Activated CD4-positive, alpha-beta memory T cell treated with anti-CD3 and anti-CD28 coated beads for 36 hours (primary cell): ENCODE results near the gene LRRFIP1. TPM values are rescaled to one million over a fixed set of nuclear protein-coding genes. Genes with fewer than 3 reads are reported as not detected.
"Not testable (repeated sequence)": the region's sequence is repeated elsewhere in the genome, so short reads cannot be mapped to it uniquely, and the experiment has no call there.

Source experiments
- CTCF ChIA-PET: fragments of 350-600 bp; sonication (Branson Sonifier 250); formaldehyde crosslinking; loops from one replicate; lab custom pipeline; 2021; ENCODE audit warnings: antibody characterized with exemption, inconsistent platforms; lab: Charles Lee
- POLR2A ChIA-PET: fragments of 350-600 bp; sonication (Branson Sonifier 250); formaldehyde crosslinking; loops from one replicate; lab custom pipeline; 2021; ENCODE audit warnings: antibody characterized with exemption; lab: Charles Lee
- DNase-seq: peaks from one replicate; pipeline ENCODE4 v3.0.0-alpha.2; 2020
- H3K27ac Mint-ChIP-seq: one replicate; pipeline ENCODE4 v1.8.0; 2021; ENCODE audit warnings: mixed read lengths
- H3K27me3 Mint-ChIP-seq: one replicate; pipeline ENCODE4 v1.8.0; 2021; ENCODE audit warnings: mixed read lengths
- H3K36me3 Mint-ChIP-seq: one replicate; pipeline ENCODE4 v1.8.0; 2021; ENCODE audit warnings: mixed read lengths
- H3K4me1 Mint-ChIP-seq: one replicate; pipeline ENCODE4 v1.8.0; 2021; ENCODE audit warnings: low read depth, mixed read lengths
- H3K4me3 Mint-ChIP-seq: one replicate; pipeline ENCODE4 v1.8.0; 2021; ENCODE audit warnings: mild to moderate bottlenecking, mixed read lengths
- H3K9me3 Mint-ChIP-seq: one replicate; pipeline ENCODE4 v1.8.0; 2021; ENCODE audit warnings: mixed read lengths
- intact Hi-C: fragments of 100-400 bp; cut with micrococcal nuclease; formaldehyde crosslinking; loops from one replicate; pipeline ENCODE4 v1.15.1; 2023
- total RNA-seq, 2 experiments: library from RNA; stranded (reverse); gene quantifications; one replicate each; pipeline ENCODE4 v1.2.3, GENCODE V29; 2021

Gene LRRFIP1
- total RNA-seq, 2 experiments from 2014 or later, result 238 to 240 TPM

DNA sequence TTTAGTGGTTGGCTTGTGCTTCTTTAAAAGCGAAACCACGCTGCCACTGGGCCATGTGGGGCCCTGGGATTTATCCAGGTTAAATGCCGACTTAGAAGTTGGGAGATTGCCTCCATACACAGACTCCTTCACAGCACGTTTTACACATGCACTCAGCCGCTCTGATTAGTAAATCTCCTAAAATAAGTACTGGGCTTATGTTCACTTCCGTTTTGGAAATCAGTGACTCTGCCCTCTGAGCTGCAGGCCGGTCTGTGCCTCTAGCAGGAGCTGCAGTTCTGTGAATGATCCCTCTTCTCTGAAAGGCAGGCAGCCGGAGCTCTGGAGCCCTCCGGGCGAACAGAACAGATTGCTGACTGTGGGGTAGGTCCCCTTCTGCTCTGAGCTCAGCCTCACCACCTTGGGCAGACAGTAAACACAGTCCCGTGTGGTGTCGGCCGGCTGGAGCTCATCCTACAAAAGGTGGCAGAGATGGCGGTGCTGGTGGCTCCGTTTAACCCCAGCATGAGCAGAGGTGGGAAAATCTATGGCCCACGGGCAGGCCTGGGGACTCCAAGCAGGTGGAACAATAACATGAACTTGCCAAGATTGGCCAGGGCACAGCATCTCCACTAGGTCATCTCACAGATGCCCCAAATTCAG, 27.1 kb upstream of the LRRFIP1 start:
- no peaks in the 10 kb centered on the region for H3K27me3 Mint-ChIP-seq
- no peak overlapping the region for H3K4me3 Mint-ChIP-seq
- ChIA-PET POLR2A (no interaction called here), CTCF (interaction anchor here (2.4 kb wide), 1 partner anchor 29 kb away, joined by 11 read pairs; no protein-coding TSS in a partner anchor)
- intact Hi-C loops, result loop anchor here (5.0 kb wide), 1 partner anchor 72 kb away; no protein-coding TSS in a partner anchor
- H3K27ac Mint-ChIP-seq, result no peak overlapping the region
- peaks cover 18% of the 10 kb centered on the region for H3K4me1 Mint-ChIP-seq
- H3K36me3 Mint-ChIP-seq, result no peaks in the 10 kb centered on the region
- no peak for DNase-seq
- H3K9me3 Mint-ChIP-seq, result no peaks in the 10 kb centered on the region

- Mint-ChIP-seq H3K36me3 (no peaks in the 10 kb centered on the region), H3K27ac (no peak overlapping the region), H3K9me3 (no peaks in the 10 kb centered on the region), H3K27me3 (no peaks in the 10 kb centered on the region), H3K4me3 (no peak overlapping the region), H3K4me1 (peaks cover 18% of the 10 kb centered on the region)
- intact Hi-C loops, result loop anchor here (5.0 kb wide), 1 partner anchor 71 kb away; no protein-coding TSS in a partner anchor
- ChIA-PET POLR2A (no interaction called here), CTCF (interaction anchor here (0.6 to 2.4 kb wide), 2 partner anchors 30 to 76 kb away, joined by 3 to 11 read pairs; no protein-coding TSS in a partner anchor)
- DNase-seq, result no peak
These were observed 25.8 kb upstream of the LRRFIP1 start for GRCh38 chr2:237601453-237602116.

DNA sequence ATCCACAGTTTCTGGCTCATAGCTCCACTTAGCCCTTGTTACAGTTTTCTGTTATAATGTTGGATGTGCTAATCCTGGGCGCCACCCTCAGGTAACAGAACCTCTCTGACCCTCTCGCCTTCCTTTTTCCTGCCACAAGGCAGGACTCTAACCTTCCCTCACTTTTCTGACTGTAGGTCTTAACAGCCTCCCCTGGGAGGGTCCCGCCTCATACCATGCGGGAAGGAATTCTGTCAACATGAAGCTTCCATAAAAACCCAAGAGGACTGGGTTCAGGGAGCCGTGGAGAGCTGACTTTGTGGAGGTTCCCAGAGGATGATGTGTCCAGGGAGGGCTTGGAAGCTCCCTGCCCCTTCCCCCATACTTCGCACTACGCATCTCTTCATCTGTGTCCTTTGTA, 25.0 kb upstream of the LRRFIP1 start:
- Mint-ChIP-seq H3K9me3 (no peaks in the 10 kb centered on the region), H3K27ac (no peak overlapping the region), H3K36me3 (no peaks in the 10 kb centered on the region), H3K4me1 (peaks cover 18% of the 10 kb centered on the region), H3K27me3 (no peaks in the 10 kb centered on the region), H3K4me3 (no peak overlapping the region)
- ChIA-PET CTCF (interaction anchor here (0.6 to 2.4 kb wide), 5 partner anchors 19 to 143 kb away, joined by 3 to 11 read pairs (median 3); no protein-coding TSS in a partner anchor), POLR2A (no interaction called here)
- DNase-seq, result no peak
- intact Hi-C loops, result loop anchor here (5.0 kb wide), 1 partner anchor 70 kb away; no protein-coding TSS in a partner anchor

DNA sequence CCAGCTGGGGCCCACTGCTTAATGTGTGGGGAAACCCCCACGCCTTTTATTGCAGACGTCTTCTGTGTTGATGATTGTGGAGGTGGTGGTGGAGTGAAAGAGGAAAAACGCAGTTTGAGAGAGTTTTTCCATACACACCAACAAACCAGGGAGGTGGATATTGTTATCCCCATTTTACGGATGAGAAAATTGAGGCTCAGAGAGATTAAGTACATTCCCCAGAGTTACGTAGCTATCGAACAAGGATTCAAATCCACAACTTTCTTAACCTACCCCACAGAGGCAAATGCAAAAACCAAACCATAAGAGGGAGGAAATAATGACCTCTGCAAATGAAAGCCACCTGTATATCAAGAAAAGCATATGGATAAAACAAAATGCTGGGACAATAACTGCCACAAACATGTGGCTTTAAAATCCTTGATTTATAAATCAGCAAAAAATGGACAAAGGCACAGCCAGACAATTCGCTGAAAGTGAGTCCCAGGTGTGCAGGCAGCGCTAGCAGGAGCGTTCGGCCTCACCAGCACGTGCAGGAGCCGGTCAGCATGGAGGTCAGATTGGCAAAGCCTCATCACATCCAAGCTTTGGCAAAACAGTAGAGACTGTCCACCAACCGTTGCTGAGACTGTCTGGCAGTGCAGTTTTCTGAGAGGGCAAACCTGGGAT, 24.2 kb upstream of the LRRFIP1 start:
- ChIA-PET CTCF (interaction anchor here (0.9 to 2.4 kb wide), 7 partner anchors 19 to 142 kb away, joined by 3 to 11 read pairs (median 4); no protein-coding TSS in a partner anchor), POLR2A (interaction anchor here (1.0 to 1.2 kb wide), 2 partner anchors 90 to 100 kb away, joined by 3 to 5 read pairs; no protein-coding TSS in a partner anchor)
- H3K27ac Mint-ChIP-seq, result peak overlapping the region; percentile 42
- H3K4me1 Mint-ChIP-seq, result peaks cover 18% of the 10 kb centered on the region
- intact Hi-C loops, result loop anchor here (5.0 kb wide), 1 partner anchor 69 kb away; no protein-coding TSS in a partner anchor
- no peak for DNase-seq
- H3K4me3 Mint-ChIP-seq, result peak overlapping the region; percentile 7
- H3K9me3 Mint-ChIP-seq, result no peaks in the 10 kb centered on the region
- H3K27me3 Mint-ChIP-seq, result no peaks in the 10 kb centered on the region
- H3K36me3 Mint-ChIP-seq, result no peaks in the 10 kb centered on the region

DNA sequence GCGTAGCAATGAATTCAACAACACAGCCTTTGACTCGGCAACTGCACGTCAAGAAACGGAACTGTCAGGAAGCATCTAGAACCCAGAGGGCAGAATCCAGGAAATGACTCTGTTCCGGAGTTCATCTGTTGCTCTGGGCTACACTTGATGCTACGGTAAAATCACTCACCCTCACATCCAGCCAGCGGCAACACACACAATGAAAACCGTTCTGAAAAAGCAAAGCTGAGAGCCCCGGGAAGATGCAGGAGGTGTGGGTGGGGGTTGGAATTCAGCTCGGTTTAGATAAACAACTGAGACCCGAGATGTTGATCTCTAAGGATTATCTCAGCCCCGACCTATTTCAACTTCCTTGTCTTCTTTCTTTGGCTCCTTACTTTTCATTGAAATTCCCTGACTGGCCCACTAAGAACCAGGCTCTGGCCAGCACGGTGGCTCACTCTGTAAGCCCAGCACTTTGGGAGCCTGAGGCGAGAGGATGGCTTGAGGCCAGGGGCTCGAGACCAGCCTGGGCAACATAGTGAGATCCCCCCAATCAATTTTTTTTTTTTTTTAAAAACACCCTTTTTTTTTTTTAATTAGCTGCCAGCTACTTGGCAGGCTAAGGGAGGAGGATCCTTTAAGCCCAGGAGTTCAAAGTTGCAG, 23.5 kb upstream of the LRRFIP1 start:
- DNase-seq, result peak; percentile 72
- H3K9me3 Mint-ChIP-seq, result no peaks in the 10 kb centered on the region
- no peaks in the 10 kb centered on the region for H3K36me3 Mint-ChIP-seq
- no peaks in the 10 kb centered on the region for H3K27me3 Mint-ChIP-seq
- peak overlapping the region; percentile 7 for H3K4me3 Mint-ChIP-seq
- H3K27ac Mint-ChIP-seq, result peak overlapping the region; percentile 42
- POLR2A ChIA-PET, result interaction anchor here (0.6 to 1.2 kb wide), 6 partner anchors 13 to 534 kb away, joined by 3 to 5 read pairs (median 4); no protein-coding TSS in a partner anchor
- intact Hi-C loops, result loop anchor here (5.0 kb wide), 1 partner anchor 68 kb away; no protein-coding TSS in a partner anchor
- peaks cover 18% of the 10 kb centered on the region for H3K4me1 Mint-ChIP-seq
- CTCF ChIA-PET, result interaction anchor here (0.7 to 1.8 kb wide), 7 partner anchors 22 to 349 kb away, joined by 3 to 6 read pairs (median 3); no protein-coding TSS in a partner anchor

DNA sequence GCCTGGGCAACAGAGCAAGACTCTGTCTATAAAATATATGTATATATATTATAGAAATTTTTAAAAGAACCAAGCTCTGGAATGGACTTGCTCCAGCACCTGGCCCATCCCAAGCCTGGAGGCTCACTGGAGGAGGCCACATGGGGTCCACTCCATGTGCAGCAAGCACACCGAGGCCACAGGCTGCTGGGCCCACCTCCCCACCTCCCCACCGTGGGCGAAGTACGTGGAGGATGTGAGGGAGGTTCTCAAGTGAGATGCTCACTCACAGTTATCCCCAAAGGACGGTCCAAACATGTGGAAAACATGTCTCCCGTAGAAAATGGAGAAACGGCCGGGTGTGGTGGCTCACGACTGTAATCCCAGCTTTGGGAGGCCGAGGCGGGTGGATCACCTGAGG, 23.0 kb upstream of the LRRFIP1 start:
- POLR2A ChIA-PET, result interaction anchor here (0.6 to 1.2 kb wide), 6 partner anchors 12 to 533 kb away, joined by 3 to 5 read pairs (median 4); no protein-coding TSS in a partner anchor

DNA sequence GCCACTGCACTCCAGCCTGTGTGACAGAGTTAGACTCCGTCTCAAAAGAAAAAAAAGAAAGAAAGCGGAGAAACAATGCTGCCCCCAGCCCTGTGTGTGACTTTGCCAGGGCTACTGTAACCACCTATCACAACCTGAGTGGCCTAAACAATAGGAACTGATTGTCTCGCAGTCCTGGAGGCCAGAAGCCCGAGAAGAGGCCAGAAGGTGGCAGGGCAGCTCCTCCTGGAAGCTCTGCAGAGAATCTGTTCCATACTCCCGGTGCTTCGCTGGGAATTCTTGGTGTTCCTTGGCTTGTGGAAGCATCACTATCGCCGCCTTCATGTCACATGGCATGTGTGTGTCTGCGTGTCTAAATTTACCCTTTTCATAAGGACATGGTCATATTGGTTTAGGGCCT, 22.4 kb upstream of the LRRFIP1 start:
- H3K4me1 Mint-ChIP-seq, result peaks cover 18% of the 10 kb centered on the region
- H3K27me3 Mint-ChIP-seq, result no peaks in the 10 kb centered on the region
- POLR2A ChIA-PET, result no interaction called here
- intact Hi-C loops, result loop anchor here (5.0 kb wide), 1 partner anchor 67 kb away; no protein-coding TSS in a partner anchor
- no peaks in the 10 kb centered on the region for H3K36me3 Mint-ChIP-seq
- CTCF ChIA-PET, result interaction anchor here (1.1 to 1.8 kb wide), 3 partner anchors 32 to 48 kb away, joined by 3 to 6 read pairs (median 3); no protein-coding TSS in a partner anchor
- no peaks in the 10 kb centered on the region for H3K9me3 Mint-ChIP-seq
- no peak overlapping the region for H3K4me3 Mint-ChIP-seq
- DNase-seq, result no peak
- no peak overlapping the region for H3K27ac Mint-ChIP-seq

More for the DNA sequence above, 23.0 kb upstream of the LRRFIP1 start:
- no peaks in the 10 kb centered on the region for H3K9me3 Mint-ChIP-seq
- H3K27ac Mint-ChIP-seq, result no peak overlapping the region
- H3K4me1 Mint-ChIP-seq, result peaks cover 18% of the 10 kb centered on the region
- CTCF ChIA-PET, result interaction anchor here (0.7 to 1.8 kb wide), 6 partner anchors 32 to 349 kb away, joined by 3 to 6 read pairs (median 4); no protein-coding TSS in a partner anchor
- no peak overlapping the region for H3K4me3 Mint-ChIP-seq
- DNase-seq, result no peak
- no peaks in the 10 kb centered on the region for H3K36me3 Mint-ChIP-seq
- H3K27me3 Mint-ChIP-seq, result no peaks in the 10 kb centered on the region
- intact Hi-C loops, result loop anchor here (5.0 kb wide), 1 partner anchor 68 kb away; no protein-coding TSS in a partner anchor

GRCh38 chr2:237606522-237606921, 20.9 kb upstream of the LRRFIP1 start:
- intact Hi-C loops, H3K36me3 Mint-ChIP-seq, DNase-seq, POLR2A ChIA-PET, H3K27me3 Mint-ChIP-seq, H3K9me3 Mint-ChIP-seq, H3K27ac Mint-ChIP-seq, H3K4me3 Mint-ChIP-seq: not testable (repeated sequence)
- CTCF ChIA-PET, result interaction anchor here (0.6 kb wide), 1 partner anchor 528 kb away, joined by 3 read pairs; no protein-coding TSS in a partner anchor
- H3K4me1 Mint-ChIP-seq, result peaks cover 18% of the 10 kb centered on the region

GRCh38 chr2:237612527-237613357, 14.6 kb upstream of the LRRFIP1 start:
- ChIA-PET POLR2A (no interaction called here), CTCF (no interaction called here)
- Mint-ChIP-seq H3K9me3 (no peaks in the 10 kb centered on the region), H3K4me3 (no peak overlapping the region), H3K27me3 (no peaks in the 10 kb centered on the region), H3K36me3 (no peaks in the 10 kb centered on the region), H3K27ac (no peak overlapping the region), H3K4me1 (peaks cover 19% of the 10 kb centered on the region)
- no peak for DNase-seq
- intact Hi-C loops, result no loop called here

GRCh38 chr2:237613679-237614078, 13.7 kb upstream of the LRRFIP1 start:
- H3K9me3 Mint-ChIP-seq, result no peaks in the 10 kb centered on the region
- H3K27me3 Mint-ChIP-seq, result no peaks in the 10 kb centered on the region
- H3K4me3 Mint-ChIP-seq, result no peak overlapping the region
- peaks cover 24% of the 10 kb centered on the region for H3K4me1 Mint-ChIP-seq
- no peaks in the 10 kb centered on the region for H3K36me3 Mint-ChIP-seq
- intact Hi-C loops, result no loop called here
- ChIA-PET POLR2A (no interaction called here), CTCF (no interaction called here)
- DNase-seq, result no peak
- no peak overlapping the region for H3K27ac Mint-ChIP-seq
